Amygdala (tissue), 56 donors: Measurements from ENCODE around the gene CAPN5.
A peak's percentile ranks its signal among the peaks of the same experiment; 100 is the strongest.

Source experiments
- DNase-seq, 56 donors: peaks; one replicate each; lab custom pipeline; 2025; lab: John Stamatoyannopoulos, UW

CAPN5 gene

DNA sequence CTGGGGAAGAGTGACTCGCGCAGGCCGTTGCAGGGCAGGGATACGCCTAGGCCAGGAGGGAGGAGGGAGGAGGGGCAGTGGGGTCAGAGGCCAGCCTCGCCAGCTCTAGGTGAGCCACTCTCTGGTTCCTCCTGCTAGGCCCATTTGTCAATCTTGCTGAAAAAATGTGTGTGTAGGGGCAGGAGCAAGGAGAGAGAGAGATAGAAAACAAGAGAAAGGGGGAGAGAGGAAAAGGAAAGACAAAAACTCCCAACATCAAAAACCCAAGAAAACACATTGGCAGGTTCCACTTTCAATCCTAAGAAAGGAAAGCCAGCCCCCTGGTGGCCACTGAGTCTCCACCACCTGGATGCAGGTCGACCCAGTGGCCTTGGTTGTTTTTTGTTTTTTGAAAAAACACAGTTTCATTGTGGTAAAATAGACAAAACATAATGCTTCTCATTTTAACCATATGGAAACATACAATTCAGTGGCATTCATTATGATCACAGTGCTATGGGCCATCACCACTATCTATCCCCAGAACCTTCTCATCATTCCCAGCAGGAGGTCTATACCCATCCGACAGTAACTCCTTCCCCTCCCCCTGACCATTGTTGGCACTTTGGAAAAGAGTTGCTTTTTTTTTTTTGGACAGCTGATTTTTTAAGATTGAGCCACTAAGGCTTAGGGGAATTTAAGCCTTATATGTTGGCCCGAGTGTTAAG is 46.8 kb downstream of the CAPN5 start:
- peak in 5 of 56 donors; percentile 9 to 57 (median 14) for DNase-seq

DNA sequence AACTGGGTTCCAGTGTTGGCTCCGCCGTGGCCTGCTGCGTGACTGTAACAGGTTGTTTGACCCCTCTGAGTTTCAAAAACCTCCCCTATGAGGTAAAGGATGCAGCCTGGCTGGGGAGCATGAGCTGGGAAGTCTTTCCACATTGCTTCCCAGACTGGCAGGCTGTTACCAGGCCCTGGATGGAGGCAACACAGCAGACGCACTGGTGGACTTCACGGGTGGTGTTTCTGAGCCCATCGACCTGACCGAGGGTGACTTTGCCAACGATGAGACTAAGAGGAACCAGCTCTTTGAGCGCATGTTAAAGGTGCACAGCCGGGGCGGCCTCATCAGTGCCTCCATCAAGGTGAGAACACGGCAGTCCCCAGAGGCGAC is 47.3 kb downstream of the CAPN5 start:
- no peak for DNase-seq

DNA sequence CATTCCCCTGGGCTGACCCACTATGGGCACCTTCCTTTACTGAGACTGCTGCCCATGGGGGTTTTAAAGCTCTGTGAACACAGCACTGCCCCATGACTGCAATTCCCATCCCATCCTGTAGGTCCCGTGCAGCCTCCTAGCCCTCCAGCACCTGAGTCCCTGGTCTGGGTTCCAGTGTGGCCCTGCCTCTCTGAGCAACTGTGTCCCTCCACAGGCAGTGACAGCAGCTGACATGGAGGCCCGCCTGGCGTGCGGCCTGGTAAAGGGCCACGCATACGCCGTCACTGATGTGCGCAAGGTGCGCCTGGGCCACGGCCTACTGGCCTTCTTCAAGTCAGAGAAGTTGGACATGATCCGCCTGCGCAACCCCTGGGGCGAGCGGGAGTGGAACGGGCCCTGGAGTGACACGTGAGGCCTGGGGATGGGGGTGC is 48.4 kb downstream of the CAPN5 start:
- DNase-seq, result no peak

DNA sequence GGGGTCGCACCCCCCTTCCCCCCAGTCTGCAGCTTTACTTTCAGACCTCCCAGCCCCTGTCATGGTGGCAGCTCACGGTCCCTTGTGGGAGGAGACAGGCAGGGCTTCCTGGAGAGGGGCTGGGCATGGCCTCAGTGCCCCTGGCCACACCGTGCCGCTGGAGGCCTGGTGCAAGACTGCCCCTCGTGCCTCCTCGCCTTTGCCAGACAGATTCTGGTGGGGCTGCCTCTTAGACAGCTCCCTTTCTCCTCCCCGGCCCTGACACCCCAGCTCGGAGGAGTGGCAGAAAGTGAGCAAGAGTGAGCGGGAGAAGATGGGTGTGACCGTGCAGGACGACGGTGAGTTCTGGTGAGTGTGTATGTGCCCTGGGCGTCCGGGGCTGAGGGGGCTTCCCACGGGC is 49.2 kb downstream of the CAPN5 start:
- no peak for DNase-seq

DNA sequence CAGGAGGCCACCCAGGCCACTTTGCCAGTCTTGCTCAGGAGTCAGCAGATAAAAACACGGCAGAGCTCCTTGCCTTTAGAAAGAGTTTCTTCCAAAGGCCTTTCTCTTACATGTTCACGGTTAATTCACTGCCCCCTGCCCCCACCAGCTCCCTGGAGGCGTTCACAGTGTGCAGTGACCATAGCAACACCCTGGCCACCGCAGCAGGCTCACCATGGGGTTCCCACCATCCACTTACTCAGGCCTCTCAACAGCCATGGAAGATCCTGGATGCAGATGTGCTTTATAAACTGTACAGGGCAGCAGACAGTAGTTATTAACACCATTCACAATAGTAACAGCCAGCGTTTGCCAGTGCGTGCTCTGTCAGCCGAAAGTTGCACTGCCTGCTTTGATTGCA is 50.7 kb downstream of the CAPN5 start:
- no peak for DNase-seq

DNA sequence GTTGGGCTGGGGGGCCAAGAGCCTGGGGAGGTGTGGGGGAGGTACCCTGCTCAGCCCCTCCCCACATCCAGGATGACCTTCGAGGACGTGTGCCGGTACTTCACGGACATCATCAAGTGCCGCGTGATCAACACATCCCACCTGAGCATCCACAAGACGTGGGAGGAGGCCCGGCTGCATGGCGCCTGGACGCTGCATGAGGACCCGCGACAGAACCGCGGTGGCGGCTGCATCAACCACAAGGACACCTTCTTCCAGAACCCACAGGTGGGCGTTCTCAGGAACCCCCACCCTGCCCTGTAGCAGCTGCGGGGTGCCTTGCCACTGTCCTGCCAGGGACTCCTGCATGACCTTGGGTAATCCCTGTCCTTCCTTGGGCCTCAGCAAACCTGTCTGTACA is 51.3 kb downstream of the CAPN5 start:
- DNase-seq, result no peak

DNA sequence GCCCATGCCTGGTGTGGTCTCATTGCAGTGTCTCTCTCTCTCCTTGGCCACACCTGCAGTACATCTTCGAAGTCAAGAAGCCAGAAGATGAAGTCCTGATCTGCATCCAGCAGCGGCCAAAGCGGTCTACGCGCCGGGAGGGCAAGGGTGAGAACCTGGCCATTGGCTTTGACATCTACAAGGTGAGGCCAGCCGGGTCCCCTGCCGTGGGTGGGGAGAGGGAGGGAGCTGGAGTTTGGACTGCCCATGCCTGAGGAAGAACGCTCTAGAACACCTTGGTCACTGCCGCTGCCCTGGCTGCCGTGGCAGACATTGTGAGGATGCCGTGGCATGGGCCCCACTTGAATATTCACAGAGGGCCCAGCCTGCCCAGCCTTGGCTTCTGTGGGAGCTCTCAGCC is 52.2 kb downstream of the CAPN5 start:
- no peak for DNase-seq

DNA sequence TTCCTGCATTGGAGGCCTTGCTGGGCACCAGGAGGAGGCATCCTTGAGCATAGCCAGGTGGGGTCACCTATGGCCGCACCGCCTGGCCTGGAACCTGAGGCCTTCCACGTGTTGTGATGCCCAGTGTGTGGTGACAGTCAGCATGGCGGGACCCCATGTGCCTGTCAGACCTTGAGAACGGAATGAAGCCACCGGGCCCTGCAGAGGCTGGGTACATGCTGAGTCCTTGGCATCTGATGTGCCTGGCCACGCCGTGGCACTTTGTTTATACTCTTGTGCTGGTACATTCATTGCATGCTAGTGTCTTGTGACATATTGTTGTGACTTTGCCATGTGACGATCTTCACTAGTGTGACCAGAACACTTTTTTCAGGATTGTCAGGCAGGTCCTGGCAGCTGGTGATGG is 52.8 kb downstream of the CAPN5 start:
- no peak for DNase-seq

DNA sequence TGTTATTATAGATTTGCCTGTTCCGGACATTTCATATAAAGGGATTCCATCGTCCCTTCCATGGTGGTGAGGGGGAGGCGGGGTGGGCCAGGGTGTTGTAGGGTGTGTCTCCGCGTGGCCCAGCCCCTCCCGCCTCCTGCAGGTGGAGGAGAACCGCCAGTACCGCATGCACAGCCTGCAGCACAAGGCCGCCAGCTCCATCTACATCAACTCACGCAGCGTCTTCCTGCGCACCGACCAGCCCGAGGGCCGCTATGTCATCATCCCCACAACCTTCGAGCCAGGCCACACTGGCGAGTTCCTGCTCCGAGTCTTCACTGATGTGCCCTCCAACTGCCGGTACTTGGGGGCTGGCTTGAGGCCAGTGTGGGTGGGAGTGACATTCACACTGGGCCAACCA is 53.8 kb downstream of the CAPN5 start:
- DNase-seq, result no peak

DNA sequence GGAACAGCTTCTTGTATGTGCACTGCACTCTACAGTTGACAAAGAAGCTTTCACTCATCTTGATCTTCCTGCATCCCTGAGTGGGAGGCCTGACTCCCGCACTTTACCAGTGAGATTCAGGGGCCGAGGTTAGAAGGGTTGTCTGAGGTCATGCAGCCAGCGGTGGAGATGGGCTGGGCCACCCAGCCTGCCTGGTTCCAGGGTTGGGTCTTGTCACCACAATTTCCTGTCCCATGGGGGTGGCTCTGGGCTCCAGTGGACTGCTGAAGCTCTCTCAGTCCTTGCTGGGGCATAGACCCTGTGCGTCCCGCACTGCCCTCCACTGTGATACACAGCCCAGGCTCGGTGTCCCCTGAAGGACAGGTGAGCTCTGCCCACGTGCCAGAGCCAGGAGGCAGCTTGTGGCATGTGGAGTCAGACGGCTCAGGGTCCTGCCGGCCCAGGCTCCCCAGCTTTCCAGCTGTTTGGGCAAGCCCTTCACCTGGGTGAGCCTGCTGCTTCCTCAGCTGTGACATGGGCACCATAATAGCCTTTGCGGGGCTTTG is 54.4 kb downstream of the CAPN5 start:
- DNase-seq, result no peak

DNA sequence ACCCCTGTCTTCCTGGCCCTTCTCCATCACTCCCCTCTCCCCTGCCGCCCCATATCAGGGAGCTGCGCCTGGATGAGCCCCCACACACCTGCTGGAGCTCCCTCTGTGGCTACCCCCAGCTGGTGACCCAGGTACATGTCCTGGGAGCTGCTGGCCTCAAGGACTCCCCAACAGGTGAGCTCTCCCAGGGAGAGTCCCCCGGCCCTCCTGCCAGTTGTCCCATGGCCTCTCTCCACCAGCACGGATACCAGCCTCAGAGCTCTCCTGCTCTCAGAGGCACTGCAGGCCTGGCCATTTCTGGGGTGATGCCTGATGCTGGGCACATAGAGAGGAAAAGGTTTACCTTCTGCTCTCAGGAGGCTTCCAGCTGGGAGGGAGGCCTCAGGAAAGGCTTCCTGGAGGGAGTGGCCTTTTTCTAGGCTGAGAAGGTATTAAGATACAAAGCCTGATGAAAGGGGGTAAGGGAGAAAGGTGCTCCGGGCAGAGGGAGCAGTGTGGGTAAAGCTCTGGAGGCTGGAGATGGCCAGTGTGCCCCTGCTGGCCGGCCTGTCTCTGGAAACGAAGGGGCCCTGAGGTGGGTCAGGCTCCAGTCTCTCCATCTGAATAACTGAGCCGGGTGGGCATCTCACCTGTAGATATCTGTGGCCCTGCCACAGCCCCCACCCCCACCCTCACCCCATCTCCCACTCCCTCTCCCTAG is 55.3 kb downstream of the CAPN5 start:
- DNase-seq, result no peak

DNA sequence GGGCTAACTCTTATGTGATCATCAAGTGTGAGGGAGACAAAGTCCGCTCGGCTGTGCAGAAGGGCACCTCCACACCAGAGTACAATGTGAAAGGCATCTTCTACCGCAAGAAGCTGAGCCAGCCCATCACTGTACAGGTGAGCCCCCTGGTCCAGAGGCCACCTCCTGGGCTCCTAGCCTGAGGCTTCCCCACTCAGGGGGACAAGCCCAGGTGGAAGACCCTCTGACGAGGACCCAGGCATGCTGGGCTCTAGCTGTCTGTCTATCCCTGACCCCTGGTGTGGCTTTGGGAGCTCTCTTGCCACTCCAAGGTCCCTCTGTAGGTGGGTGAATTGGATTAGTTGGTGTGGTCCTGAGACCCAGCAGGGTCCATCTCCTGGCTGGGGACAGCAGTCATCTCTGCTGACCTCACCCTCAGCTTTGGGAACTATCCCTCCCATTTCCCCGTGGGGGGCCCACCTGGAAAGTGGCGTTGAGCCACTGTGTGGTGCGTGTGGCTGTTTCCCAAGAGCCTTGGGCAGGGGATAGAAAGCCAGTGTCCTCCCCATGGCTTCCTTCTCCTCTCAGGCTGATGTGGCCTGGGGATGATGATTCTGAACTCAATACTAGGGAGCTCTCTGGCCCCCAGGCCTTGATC is 55.9 kb downstream of the CAPN5 start:
- DNase-seq, result no peak

DNA sequence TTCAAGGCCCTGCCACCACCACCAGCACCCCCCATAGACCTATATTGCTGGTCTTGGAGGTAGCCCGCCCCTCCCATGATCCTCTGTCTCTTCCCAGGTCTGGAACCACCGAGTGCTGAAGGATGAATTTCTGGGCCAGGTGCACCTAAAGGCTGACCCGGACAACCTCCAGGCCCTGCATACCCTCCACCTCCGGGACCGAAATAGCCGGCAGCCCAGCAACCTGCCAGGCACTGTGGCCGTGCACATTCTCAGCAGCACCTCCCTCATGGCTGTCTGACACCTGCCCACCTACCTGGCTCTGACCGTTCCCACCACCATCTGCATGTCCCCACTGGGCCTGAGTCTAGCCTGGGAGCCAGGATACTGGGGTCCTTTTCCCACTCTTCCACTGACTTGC is 56.8 kb downstream of the CAPN5 start:
- DNase-seq, result no peak

DNA sequence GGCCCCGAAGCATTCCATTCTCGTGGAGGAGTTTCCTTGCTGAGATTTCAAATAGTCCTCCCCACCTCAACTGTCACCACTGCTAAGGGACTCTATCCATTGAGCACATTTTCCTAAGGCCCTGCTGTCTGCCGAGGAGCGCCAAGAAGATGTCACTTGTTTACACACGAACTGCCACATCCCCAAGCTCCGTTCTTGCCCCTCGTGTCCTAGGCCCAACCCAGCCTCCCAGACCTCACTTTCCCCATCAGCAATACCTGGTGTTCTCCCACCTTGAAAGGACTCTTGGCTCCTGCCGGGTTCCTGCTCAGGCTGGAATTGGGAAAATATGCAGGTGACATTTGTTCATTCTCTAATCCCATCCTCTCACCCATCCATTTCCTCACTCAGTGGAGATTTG is 57.3 kb downstream of the CAPN5 start:
- no peak for DNase-seq

DNA sequence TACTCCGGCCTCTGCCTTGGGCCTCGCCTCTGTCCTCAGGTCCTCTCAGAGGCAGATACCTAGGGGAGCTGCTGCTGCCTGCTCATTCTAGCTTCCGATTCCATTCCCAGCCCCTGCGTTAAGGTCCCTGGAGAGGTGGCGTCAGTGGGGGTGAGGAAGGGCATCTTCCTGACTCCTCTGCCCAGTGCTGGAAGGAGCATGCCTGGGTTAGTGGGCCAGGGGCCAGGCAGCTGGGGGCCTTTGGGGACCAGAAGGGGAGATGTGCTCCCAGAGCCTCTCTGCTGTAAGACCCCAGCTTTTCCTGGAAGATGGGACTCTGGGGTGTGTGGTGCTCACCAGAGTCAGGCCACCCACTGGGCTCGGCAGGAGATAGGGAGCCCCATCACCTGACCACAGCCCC is 57.7 kb downstream of the CAPN5 start:
- no peak for DNase-seq

DNA sequence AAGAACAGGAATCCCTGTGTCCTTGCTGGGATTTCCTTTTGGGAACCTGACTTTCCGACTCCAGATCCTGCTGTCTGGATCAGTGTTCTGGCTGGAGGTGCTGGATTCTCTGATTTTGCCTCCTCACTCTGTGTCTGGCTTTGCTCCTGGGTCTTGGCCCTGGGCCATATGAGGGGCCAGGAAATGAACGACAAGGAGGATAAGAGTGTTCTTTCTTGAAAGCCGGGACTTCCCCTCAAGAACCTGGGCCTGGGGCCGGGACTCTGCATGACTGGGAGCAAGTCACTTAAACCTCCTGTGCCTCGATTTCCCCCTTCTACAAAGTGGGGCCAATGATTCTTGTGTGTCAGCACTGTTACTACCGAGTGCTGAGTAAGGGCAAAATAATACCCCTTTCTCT is 58.4 kb downstream of the CAPN5 start:
- no peak for DNase-seq

DNA sequence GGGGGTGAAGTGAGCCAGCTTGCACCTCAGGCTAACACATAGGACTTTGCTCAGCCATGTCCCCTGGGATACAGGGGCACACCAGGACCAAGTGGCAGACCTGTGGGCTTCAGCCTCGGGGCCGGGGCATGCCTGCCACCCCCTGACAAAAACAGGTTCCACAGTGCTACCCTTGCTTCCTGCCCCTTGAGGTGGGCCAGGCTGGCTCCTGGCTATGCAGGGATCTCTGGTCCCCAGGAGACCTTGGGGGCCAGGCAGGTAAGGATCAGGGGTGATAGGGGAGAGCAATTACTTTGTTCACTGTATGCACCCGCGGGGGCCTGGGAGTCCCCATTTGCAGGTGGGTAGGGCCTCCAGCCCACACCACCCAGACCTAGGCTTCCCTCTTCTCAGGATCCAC is 58.9 kb downstream of the CAPN5 start:
- DNase-seq, result no peak

DNA sequence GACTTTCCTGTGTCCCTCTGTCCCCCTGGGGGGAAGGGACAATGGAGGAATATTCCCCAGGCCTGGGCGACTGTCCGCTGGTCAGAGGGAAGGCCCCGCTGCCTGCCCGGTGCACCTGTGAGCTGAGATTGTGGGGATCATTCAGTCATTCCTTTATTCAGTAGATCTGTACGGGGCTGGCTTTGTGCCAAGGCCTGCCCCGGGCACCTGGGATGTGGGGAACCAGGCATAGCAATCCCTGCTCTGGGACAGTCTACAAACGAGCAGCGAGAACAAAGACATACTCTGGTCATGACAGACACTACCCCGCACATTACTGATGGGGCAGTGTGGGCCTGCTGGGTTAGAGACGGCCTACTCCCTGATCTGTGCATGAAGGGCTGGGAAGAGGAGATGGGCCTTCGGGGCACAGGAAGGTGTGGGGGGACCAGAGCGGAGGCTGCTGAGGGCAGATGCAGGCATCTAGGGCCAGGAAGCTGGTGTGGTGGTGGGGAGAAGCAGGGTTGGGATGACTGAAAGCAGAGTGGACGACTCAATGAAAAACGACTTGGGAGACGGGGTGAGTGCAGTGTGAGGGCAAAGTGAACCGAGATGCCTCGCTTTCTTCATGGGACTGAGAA is 59.5 kb downstream of the CAPN5 start:
- no peak for DNase-seq

DNA sequence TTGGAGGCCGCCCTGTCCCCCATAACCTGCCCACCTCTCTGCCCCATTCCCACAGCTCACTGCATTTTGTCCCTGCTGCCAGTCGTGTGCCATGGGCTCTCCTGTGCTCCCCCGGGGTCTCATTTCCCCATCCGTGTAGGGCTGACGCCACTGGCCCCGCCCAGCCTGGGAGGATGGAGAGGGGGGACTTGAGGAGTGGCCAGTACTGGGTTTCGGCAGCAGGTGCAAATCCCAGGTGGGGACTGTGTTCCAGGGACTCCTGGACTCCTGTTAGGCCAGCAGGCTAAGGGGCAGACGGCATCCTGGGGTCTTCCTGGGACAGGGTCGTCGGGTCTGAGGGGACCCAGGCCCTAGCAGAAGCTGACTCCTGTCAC is 60.1 kb downstream of the CAPN5 start:
- peak in 1 of 56 donors; percentile 24 for DNase-seq

DNA sequence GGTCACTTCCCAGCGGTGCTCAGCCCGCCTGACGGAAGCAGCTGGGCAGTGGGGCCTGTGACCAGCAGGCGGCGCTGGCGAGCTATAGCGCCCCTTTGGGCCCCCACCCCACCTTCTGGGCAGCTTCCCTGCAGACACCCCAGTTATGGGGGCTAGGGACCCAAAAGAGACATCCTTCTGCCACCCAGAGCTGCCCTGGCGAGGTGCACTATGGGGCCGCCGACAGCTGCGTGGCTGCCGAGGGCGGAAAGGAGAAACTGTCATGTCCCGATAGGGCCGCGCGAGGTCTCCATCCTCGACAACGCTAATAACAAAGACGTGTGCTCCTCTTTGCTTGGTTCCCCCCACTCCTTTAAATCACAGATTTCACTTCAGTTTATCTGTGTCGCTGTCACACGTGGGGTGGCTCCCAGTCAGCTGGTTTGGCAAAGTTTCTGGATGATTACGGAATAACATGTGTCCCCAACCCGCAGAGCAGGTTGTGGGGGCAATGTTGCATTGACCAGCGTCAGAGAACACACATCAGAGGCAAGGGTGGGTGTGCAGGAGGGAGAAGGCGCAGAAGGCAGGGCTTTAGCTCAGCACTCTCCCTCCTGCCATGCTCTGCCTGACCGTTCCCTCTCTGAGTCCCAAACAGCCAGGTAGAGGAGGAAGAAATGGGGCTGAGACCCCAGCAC is 60.6 kb downstream of the CAPN5 start:
- DNase-seq, result peak in 45 of 56 donors; percentile 11 to 82 (median 52)
